Stimulated activated CD4-positive, alpha-beta T cell treated with anti-CD3 and anti-CD28 coated beads, Interleukin-15, amount 100 ng/mL, for 48 hours (primary cell): Measurements from ENCODE around the gene CCDC185.

ENCODE experiments used
- DNase-seq, 2 donors: peaks; one replicate each; pipeline ENCODE4 v3.0.0-alpha.2; 2020; ENCODE audit warnings: low read depth in 2 of 2

Gene CCDC185

GRCh38 chr1:223430236-223430635 lies 37.0 kb downstream of the CCDC185 start:
- no peak for DNase-seq

DNA sequence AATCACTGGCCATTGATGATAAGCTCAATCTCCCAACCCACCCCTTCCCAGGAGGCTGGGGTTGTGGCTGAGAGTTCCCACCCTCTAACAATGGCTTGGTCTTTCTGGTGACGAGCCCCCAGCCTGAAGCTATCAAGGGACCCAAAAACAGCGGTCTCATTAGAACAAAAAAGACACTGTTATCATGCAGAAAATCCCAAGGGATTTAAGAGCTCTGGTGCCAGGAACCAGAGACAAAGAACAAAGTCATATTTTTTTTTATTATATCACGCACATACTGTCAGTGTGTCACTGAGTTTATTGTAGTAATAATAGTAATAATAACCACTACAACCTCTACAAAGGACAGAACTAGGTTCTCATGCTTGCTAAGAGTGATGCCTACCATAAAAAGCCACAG lies 43.9 kb downstream of the CCDC185 start:
- DNase-seq: no peak

DNA sequence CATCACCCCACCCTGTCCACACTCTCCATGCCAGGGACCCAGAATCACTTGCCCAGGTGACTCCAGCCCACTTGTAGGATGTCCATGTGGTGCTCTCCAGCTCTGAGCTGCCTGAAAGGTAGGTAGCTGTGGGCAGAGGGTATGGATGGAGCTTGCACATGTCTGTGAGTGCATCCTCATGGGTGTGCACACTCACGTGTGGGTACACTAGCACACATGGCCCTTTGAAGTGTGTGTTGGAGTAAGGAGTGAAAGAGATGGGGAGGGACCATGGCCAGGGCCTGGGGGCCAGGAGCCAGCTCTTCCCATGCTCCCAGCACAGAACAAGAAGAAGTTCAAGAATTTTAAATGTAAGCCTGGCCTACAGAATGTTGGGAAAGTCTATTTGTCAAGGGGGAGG lies 50.2 kb downstream of the CCDC185 start:
- DNase-seq: no peak

- DNase-seq: no peak
These were observed 51.2 kb downstream of the CCDC185 start for GRCh38 chr1:223444411-223444810.
